GM13976 (cell line): Measurements from ENCODE around the gene GRIN2A.

ENCODE experiments used
- DNase-seq: peaks from one replicate; pipeline ENCODE4 v3.0.0; 2012; ENCODE audit warnings: low spot score
- CTCF ChIP-seq: IDR thresholded peaks from 2 replicates; pipeline ENCODE4 v1.5.1; 2012; ENCODE audit warnings: borderline replicate concordance, mild to moderate bottlenecking; ENCODE audit not compliant: insufficient read depth; ENCODE audit errors: extremely low read depth, missing control alignments, control extremely low read depth
- in situ Hi-C: fragments of 300-500 bp; cut with MboI; formaldehyde crosslinking; loops from one replicate; pipeline ENCODE4 v1.12.0; 2022; ENCODE audit warnings: low sequenced_read_pairs, mixed read lengths, inconsistent platforms; ENCODE audit not compliant: unreplicated experiment

Gene GRIN2A

GRCh38 chr16:10178526-10178925, 3.7 kb downstream of the GRIN2A start:
- TF ChIP-seq CTCF = no peak
- in situ Hi-C loops = loop anchor here (25.0 kb wide), 1 partner anchor 916 kb away; no protein-coding TSS in a partner anchor
- DNase-seq = no peak

GRCh38 chr16:10178080-10178479, 4.1 kb downstream of the GRIN2A start:
- in situ Hi-C loops = loop anchor here (25.0 kb wide), 1 partner anchor 916 kb away; no protein-coding TSS in a partner anchor
- DNase-seq = no peak
- TF ChIP-seq CTCF = no peak

GRCh38 chr16:10172848-10173655, 9.2 kb downstream of the GRIN2A start:
- no peak for DNase-seq
- TF ChIP-seq CTCF = no peak
- in situ Hi-C loops = no loop called here

GRCh38 chr16:10171221-10171620, 11.0 kb downstream of the GRIN2A start:
- DNase-seq = no peak
- in situ Hi-C loops = no loop called here

GRCh38 chr16:10169904-10170410, 12.3 kb downstream of the GRIN2A start:
- TF ChIP-seq CTCF = no peak
- DNase-seq = no peak
- in situ Hi-C loops = no loop called here

More at GRCh38 chr16:10171221-10171620, 11.0 kb downstream of the GRIN2A start:
- TF ChIP-seq CTCF = no peak

- DNase-seq = no peak
- in situ Hi-C loops = no loop called here
Measured at GRCh38 chr16:10169031-10169430, 13.2 kb downstream of the GRIN2A start.

More at GRCh38 chr16:10169031-10169430, 13.2 kb downstream of the GRIN2A start:
- no peak for TF ChIP-seq CTCF
